H9 (cell line): ENCODE measurements around the gene TTC33. TPM values are rescaled to one million over a fixed set of nuclear protein-coding genes. Genes with fewer than 3 reads are reported as not detected.

Experiments
- DNase-seq: peaks from one replicate; pipeline ENCODE4 v3.0.0-alpha.2; 2017
- H2AFZ ChIP-seq: one replicate; pipeline ENCODE4 v1.6.1; 2013; ENCODE audit warnings: mild to moderate bottlenecking, low read length, control low read depth, moderate library complexity
- H2AK5ac ChIP-seq: 2 replicates; pipeline ENCODE4 v1.6.1; 2013; ENCODE audit warnings: low read length, control low read depth, mixed read lengths; ENCODE audit not compliant: insufficient read length
- H2BK120ac ChIP-seq: one replicate; pipeline ENCODE4 v1.6.1; 2013; ENCODE audit warnings: low read depth, mild to moderate bottlenecking, low read length, control low read depth, inconsistent platforms; ENCODE audit not compliant: poor library complexity, severe bottlenecking
- H2BK12ac ChIP-seq: 2 replicates; pipeline ENCODE4 v1.6.1; 2013; ENCODE audit warnings: low read length, control low read depth, mixed read lengths, low read depth; ENCODE audit not compliant: insufficient read length
- H2BK15ac ChIP-seq: 2 replicates; pipeline ENCODE4 v1.6.1; 2013; ENCODE audit warnings: low read depth, low read length, control low read depth
- H2BK20ac ChIP-seq: one replicate; pipeline ENCODE4 v1.6.1; 2013; ENCODE audit warnings: low read depth, mild to moderate bottlenecking, low read length, control low read depth, inconsistent platforms; ENCODE audit not compliant: poor library complexity, severe bottlenecking
- H2BK5ac ChIP-seq: 2 replicates; pipeline ENCODE4 v1.6.1; 2013; ENCODE audit warnings: low read length, control low read depth, mixed read lengths; ENCODE audit not compliant: insufficient read length
- H3K14ac ChIP-seq: 2 replicates; pipeline ENCODE4 v1.6.1; 2013; ENCODE audit warnings: low read length, control low read depth; ENCODE audit not compliant: insufficient read depth
- H3K18ac ChIP-seq: 2 replicates; pipeline ENCODE4 v1.6.1; 2013; ENCODE audit warnings: low read depth, mild to moderate bottlenecking, mixed read lengths, low read length, control low read depth; ENCODE audit not compliant: insufficient read length
- H3K23ac ChIP-seq: 2 replicates; pipeline ENCODE4 v1.6.1; 2013; ENCODE audit warnings: low read length, control low read depth, mixed read lengths, low read depth; ENCODE audit not compliant: insufficient read length
- H3K23me2 ChIP-seq: 2 replicates; pipeline ENCODE4 v1.6.1; 2013; ENCODE audit warnings: low read depth, mild to moderate bottlenecking, mixed read lengths, low read length, control low read depth; ENCODE audit not compliant: insufficient read length, poor library complexity, severe bottlenecking
- H3K27ac ChIP-seq: 2 replicates; pipeline ENCODE4 v1.5.1; 2013; ENCODE audit warnings: low read length, control low read depth, mixed read lengths, low read depth; ENCODE audit not compliant: insufficient read length
- H3K27me3 ChIP-seq: 2 replicates; pipeline ENCODE4 v1.6.1; 2013; ENCODE audit warnings: low read length, control low read depth, inconsistent platforms; ENCODE audit not compliant: insufficient read depth
- H3K4ac ChIP-seq: 2 replicates; pipeline ENCODE4 v1.6.1; 2013; ENCODE audit warnings: low read depth, mild to moderate bottlenecking, control low read depth, inconsistent platforms, low read length, moderate library complexity
- H3K4me1 ChIP-seq: 2 replicates; pipeline ENCODE4 v1.6.1; 2013; ENCODE audit warnings: low read length, control low read depth, inconsistent platforms; ENCODE audit not compliant: insufficient read depth
- H3K4me2 ChIP-seq: 2 replicates; pipeline ENCODE4 v1.6.1; 2013; ENCODE audit warnings: low read length, control low read depth, mixed read lengths; ENCODE audit not compliant: insufficient read length, insufficient read depth
- H3K56ac ChIP-seq: 2 replicates; pipeline ENCODE4 v1.6.1; 2013; ENCODE audit warnings: low read depth, mild to moderate bottlenecking, mixed read lengths, low read length, control low read depth; ENCODE audit not compliant: insufficient read length
- H3K79me1 ChIP-seq: 2 replicates; pipeline ENCODE4 v1.6.1; 2013; ENCODE audit warnings: low read depth, mild to moderate bottlenecking, moderate library complexity, low read length, control low read depth, inconsistent platforms; ENCODE audit not compliant: insufficient read depth, poor library complexity, severe bottlenecking
- H3K79me2 ChIP-seq: 2 replicates; pipeline ENCODE4 v1.6.1; 2013; ENCODE audit warnings: low read length, control low read depth, inconsistent platforms; ENCODE audit not compliant: insufficient read depth
- H3K9ac ChIP-seq: 2 replicates; pipeline ENCODE4 v1.6.1; 2013; ENCODE audit warnings: low read length, control low read depth, mixed read lengths; ENCODE audit not compliant: insufficient read length; ENCODE audit errors: extremely low read depth
- H3K9me3 ChIP-seq: one replicate; pipeline ENCODE4 v1.6.1; 2013; ENCODE audit warnings: low read depth, low read length, inconsistent platforms; ENCODE audit not compliant: control insufficient read depth
- H3T11ph ChIP-seq: one replicate; pipeline ENCODE4 v1.6.1; 2013; ENCODE audit warnings: mild to moderate bottlenecking, low read length, control low read depth, inconsistent platforms
- H4K20me1 ChIP-seq: one replicate; pipeline ENCODE4 v1.6.1; 2013; ENCODE audit not compliant: control insufficient read depth, insufficient read length, insufficient read depth
- H4K5ac ChIP-seq: 2 replicates; pipeline ENCODE4 v1.6.1; 2013; ENCODE audit warnings: low read depth, mild to moderate bottlenecking, mixed read lengths, low read length, control low read depth; ENCODE audit not compliant: insufficient read length
- H4K8ac ChIP-seq: replicated peaks from 2 replicates; pipeline ENCODE4 v1.6.1; 2013; ENCODE audit warnings: low read length, control low read depth, mixed read lengths, low read depth; ENCODE audit not compliant: insufficient read length
- H4K91ac ChIP-seq: 2 replicates; pipeline ENCODE4 v1.6.1; 2013; ENCODE audit warnings: low read depth, mild to moderate bottlenecking, moderate library complexity, mixed read lengths, low read length, control low read depth; ENCODE audit not compliant: insufficient read length
- H3K27ac Mint-ChIP-seq, 3 experiments: 2 replicates in 2 of 3; 3 replicates in 1 of 3; pipeline ENCODE4 v1.8.0; 2020 to 2021; ENCODE audit warnings: mixed read lengths in 3 of 3, mild to moderate bottlenecking in 1 of 3, moderate library complexity in 1 of 3
- H3K27me3 Mint-ChIP-seq: 2 replicates; pipeline ENCODE4 v1.8.0; 2021; ENCODE audit warnings: low read depth, mild to moderate bottlenecking, moderate library complexity, mixed read lengths
- H3K36me3 Mint-ChIP-seq, 3 experiments: 2 replicates in 2 of 3; 3 replicates in 1 of 3; pipeline ENCODE4 v1.8.0; 2020 to 2021; ENCODE audit warnings: low read depth in 3 of 3, mixed read lengths in 3 of 3; ENCODE audit not compliant: insufficient read depth in 1 of 3
- H3K4me1 Mint-ChIP-seq, 2 experiments: 2 replicates each; pipeline ENCODE4 v1.8.0; 2020; ENCODE audit warnings: mixed read lengths in 2 of 2
- H3K4me3 Mint-ChIP-seq, 2 experiments: 2 replicates in 1 of 2; 3 replicates in 1 of 2; pipeline ENCODE4 v1.8.0; 2020 to 2021; ENCODE audit warnings: mild to moderate bottlenecking in 2 of 2, mixed read lengths in 2 of 2, moderate library complexity in 1 of 2
- H3K9me3 Mint-ChIP-seq, 2 experiments: 2 replicates in 1 of 2; 3 replicates in 1 of 2; pipeline ENCODE4 v1.8.0; 2020; ENCODE audit warnings: mild to moderate bottlenecking in 2 of 2, mixed read lengths in 2 of 2, moderate library complexity in 1 of 2
- CTCF ChIP-seq: fragments of 200-600 bp; sonication (generic); conservative IDR thresholded peaks from 3 replicates; pipeline ENCODE4 v1.8.0; 2021; ENCODE audit warnings: antibody characterized with exemption, mild to moderate bottlenecking
- WGBS: extraction: QIAGEN DNeasy Blood & Tissue Kit; methylation state at CpG from one replicate; pipeline ENCODE4 v1.1.7; 2013; ENCODE audit warnings: missing lambda C conversion rate, low lambda C conversion rate, mixed read lengths; ENCODE audit not compliant: insufficient read length; ENCODE audit errors: extremely low coverage; 5-methylcytosine and 5-hydroxymethylcytosine counted together
- total RNA-seq: library from RNA; stranded (reverse); gene quantifications from 2 replicates; pipeline ENCODE4 v1.2.1, GENCODE V29; 2021

The TTC33 gene
- total RNA-seq, 1 experiment from 2014 or later: 7.3 TPM

- no peaks in the 10 kb centered on the region for H3K4me1 Mint-ChIP-seq
- WGBS: no CpG with 5 or more reads among the region's 3 CpGs
Measured at GRCh38 chr5:40569546-40570270, 186.1 kb downstream of the TTC33 start.

More at GRCh38 chr5:40569546-40570270, 186.1 kb downstream of the TTC33 start:
- Histone ChIP-seq H4K5ac (no peak overlapping the region), H3K79me1 (no peaks in the 10 kb centered on the region), H3K23me2 (no peaks in the 10 kb centered on the region), H2BK12ac (no peak overlapping the region), H3K9me3 (no peaks in the 10 kb centered on the region), H2AFZ (no peak overlapping the region), H3K14ac (no peak overlapping the region), H3K23ac (no peak overlapping the region), H3K27ac (no peak overlapping the region), H3K27me3 (no peaks in the 10 kb centered on the region), H3K18ac (no peak overlapping the region), H3K4me1 (no peaks in the 10 kb centered on the region), H3K56ac (no peak overlapping the region), H3K4me2 (no peak overlapping the region), H3K4ac (no peak overlapping the region), H4K91ac (no peak overlapping the region), H3T11ph (no peak overlapping the region), H3K79me2 (no peaks in the 10 kb centered on the region), H2AK5ac (no peak overlapping the region), H2BK20ac (no peak overlapping the region), H4K8ac (no peak overlapping the region), H2BK15ac (no peak overlapping the region), H2BK5ac (no peak overlapping the region), H4K20me1 (no peaks in the 10 kb centered on the region), H3K9ac (no peak overlapping the region), H2BK120ac (no peak overlapping the region)
- H3K4me3 Mint-ChIP-seq: no peak overlapping the region
- TF ChIP-seq CTCF: no peak
- no peaks in the 10 kb centered on the region; a peak in 1 of 7 replicates for H3K36me3 Mint-ChIP-seq
- H3K27me3 Mint-ChIP-seq: no peaks in the 10 kb centered on the region
- no peaks in the 10 kb centered on the region for H3K9me3 Mint-ChIP-seq
- no peak for DNase-seq
- no peak overlapping the region for H3K27ac Mint-ChIP-seq
